GM21423 (cell line): Measurements from ENCODE around the gene NUP62.

ENCODE experiments used
- ATAC-seq: cut with Tn5 transposase; IDR thresholded peaks from one replicate; pipeline ENCODE4 v1.9.1; 2021; ENCODE audit warnings: mild to moderate bottlenecking, moderate library complexity; ENCODE audit not compliant: unreplicated experiment

The NUP62 gene

DNA sequence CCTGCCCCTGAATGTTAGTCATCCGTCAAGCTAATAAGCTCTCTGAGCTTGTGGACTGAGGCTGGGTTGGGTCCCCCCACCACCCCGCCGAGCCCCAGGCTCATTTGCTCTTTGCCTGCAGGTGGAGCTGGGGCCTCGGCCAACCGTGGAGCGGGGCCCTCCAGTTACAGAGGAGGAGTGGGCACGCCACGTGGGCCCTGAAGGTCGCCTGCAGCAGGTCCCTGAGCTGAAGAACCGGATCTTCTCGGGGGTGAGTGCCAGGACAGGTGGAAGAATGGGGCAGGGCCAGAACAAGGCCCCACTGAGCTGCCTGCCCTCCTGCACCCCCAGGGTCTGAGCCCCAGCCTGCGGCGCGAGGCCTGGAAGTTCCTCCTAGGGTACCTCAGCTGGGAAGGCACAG, 46.7 kb downstream of the NUP62 start:
- ATAC-seq = no peak

DNA sequence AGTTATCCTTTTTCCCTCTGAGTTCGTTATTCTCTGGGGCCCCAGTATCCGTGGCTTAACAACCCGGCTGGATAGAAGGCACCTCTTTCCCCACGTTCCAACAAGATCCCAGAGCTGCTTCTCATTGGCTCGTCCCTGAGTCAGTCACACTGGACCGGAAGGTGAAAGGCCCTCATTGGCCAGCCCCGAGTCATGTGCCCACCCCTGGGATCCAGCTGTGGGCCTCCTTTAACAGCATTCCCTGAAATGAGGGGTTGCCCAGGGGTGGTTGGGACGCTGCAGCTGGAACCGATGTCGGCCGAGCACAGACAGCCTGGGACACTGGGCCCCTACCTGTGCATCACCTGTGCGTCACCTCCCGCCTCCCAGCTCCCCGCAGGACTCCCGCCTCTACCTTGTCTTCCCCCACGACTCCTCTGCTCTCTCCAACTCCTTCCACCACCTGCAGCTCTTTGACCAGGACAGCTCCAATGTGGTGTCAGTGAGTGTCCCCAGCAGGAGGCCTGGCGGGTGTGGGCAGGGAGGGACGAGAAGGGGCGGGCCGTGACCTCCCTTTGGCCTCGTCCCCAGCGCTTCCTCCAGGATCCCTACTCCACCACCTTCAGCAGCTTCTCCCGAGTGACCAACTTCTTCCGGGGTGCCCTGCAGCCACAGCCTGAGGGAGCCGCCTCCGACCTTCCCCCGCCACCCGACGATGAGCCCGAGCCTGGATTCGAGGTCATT, 47.5 kb downstream of the NUP62 start:
- ATAC-seq = no peak

DNA sequence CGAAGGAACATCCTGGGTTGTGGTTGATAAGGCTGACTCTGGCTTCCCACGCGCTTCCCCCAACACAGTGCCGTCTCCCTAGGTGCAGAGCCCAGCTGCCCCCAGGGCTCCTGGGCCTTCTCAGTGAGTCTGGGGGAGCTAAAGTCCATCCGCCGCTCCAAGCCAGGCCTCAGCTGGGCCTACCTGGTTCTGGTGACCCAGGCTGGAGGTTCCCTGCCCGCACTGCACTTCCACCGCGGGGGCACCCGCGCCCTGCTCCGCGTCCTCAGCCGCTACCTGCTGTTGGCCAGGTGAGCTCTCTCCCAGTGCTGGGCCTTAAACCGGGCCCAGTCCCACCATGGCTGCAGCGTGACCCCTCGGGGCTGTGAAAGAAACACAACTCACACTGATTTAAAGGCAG, 48.1 kb downstream of the NUP62 start:
- ATAC-seq = no peak

DNA sequence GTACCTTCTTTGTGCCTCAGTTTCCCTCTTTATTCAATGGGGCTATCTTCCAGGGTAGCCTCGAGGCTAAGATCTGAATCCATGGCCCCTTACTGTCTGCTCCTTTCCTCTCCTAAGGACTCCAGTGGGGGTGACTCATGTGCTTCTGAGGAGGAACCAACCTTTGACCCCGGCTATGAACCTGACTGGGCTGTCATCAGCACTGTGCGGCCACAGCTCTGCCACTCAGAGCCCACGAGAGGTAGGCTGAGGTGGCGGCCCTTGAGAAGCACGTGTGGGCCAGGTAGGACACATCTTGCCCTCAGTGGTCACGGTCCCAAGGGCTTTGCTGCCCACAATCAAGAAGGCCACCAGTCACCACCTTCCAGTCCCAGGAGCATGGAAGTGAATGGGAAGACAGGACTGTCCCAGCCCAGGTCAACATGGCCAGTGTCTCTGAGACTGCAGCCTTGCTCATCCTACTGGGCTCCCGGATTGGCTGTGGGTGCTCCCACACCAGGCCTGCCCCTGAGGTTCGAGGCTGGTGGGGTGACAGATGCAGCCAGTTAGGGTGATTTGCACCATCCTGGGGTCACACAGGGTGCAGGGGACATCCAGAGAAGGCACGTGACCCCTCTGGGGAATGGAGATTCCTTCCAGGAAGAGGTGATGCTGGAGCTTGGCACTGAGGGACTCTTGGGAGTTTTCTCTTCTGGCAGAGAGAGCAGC, 49.0 kb downstream of the NUP62 start:
- no peak for ATAC-seq

DNA sequence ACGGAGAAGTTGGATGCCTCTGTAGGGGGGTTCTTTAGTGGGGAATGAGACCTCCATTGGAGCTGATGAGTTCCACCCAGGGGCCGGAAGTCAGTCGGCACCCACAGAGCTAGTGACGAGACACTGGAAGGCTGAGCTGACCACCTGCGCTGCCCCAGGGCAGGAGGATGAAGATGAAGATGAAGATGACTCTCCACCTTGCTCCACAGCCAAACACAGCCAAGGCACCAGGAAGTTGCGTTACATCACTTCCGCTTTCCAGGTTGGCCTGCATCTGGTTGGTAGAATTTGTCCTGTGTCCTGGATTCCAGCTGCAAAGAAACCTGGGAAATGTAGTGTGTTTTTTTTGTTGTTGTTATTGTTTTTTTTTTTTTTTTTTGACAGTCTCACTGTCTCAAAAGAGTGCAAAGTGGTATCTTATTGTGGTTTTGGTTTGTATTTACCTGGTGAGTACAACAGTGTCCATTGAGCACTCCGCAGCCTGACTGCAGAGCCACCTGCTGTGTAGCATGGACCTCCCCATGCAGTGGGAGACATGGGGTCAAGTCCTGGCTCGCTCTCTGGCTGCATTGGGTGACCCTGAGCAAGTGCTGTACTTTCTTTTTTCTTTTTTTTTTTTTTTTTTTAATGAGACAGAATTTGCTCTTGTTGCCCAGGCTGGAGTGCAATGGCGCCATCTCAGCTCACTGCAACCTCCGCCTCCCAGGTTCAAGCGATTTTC, 49.9 kb downstream of the NUP62 start:
- ATAC-seq = no peak

DNA sequence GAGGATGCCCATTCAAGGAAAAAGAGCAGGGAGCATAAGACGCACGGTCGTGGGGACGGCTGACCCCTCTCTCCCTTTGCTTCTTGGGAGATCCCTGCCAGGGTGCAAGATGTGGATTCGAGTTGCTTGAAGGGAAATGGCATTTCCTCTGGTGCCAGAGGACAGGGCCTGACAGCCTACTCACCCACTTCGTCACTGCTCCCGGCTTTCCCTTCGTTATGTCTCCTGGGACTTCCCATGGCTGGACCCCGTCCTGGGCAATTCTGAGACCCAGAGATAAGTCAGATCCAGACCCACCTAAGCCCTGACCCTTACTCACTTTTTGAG, 50.6 kb downstream of the NUP62 start:
- no peak for ATAC-seq

DNA sequence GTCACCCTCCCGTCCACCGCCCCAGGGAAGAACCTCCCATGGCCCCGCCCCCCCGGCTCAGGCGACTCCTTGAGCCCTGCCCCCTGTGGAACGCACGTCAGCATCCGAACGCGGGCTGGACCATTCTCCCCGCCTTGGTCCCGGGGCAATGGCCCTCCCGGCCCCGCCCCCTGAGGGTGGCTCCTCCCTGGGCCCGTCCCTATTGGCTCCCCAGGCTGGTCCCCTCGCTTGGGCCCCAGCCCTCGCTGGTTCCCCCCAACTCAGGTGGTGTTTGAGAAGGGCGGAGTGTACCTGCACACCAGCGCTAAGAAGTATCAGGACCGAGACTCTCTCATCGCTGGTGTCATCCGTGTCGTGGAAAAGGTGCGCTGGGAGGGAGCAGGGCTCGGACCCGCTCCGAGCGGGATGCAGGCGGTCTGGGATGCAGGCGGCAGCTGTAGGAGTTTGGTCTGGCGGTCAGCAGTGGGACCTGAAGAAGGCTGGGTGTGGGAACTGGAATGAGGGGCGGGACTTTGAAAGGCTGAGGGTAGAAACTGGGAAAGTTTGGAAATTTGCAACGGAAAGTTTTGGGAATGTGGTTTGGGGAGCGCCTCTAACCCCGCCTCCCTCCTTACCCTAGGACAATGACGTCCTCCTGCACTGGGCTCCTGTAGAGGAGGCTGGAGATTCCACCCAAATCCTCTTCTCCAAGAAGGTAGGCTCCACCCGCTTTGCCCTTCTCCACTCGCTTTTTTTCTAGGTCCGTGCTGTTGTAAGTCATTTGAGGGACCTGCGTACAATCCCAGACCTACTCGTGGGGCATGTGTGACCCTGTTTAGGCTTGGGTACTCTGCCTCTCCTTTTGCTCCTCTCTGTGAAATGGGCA, 51.2 kb downstream of the NUP62 start:
- peak; percentile 43 for ATAC-seq

DNA sequence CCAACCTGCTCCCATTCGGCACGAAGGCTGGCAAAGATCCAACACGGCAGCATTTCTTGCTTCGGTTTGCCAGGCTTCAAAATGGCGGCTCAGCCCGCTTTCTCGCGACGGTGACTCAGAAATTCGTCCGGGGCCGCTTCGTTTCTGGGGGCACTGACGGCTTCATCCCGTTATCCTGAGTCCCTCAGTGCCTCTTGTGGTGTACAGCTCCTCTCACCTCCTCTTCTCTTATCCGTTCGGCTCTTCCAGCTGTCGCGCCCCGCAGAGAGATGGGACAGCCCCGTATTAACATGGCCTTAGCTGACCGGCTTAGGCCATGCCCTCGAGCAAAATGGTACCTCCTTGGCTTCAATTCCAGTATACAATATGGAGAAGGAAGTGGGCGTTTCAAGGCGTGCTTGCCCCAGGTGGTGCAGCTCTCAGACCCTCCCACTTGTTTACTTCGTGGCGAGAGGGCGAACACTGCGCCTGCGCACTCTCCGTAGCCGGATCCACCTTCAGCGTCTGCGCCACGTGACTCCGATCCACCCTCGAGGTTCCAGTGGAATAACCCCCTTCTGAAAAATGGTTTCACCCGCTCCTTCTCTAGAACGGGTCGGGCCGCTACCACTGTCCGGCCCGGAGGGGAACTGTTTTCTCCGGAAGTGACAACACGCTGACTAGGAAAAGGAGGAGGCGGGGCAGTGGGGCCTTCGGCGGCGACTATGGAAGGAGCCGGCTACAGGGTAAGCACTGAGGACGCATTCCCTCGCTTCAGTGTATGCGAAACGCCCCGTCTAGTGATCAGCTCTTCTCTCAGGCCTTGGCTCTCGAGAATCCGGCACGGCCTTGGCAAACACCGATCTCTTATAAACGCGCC, 52.1 kb downstream of the NUP62 start, which contains the start of the genes AKT1S1 and TBC1D17:
TSS of gene AKT1S1 (minus strand) at position 336 of the 859 bp plus-strand sequence. CDS start 4,060 bp downstream, outside the sequence.
TSS of gene TBC1D17 (plus strand) at position 683 of the 859 bp plus-strand sequence. CDS start at position 705, 22 bp downstream.
- ATAC-seq = peak; percentile 52

DNA sequence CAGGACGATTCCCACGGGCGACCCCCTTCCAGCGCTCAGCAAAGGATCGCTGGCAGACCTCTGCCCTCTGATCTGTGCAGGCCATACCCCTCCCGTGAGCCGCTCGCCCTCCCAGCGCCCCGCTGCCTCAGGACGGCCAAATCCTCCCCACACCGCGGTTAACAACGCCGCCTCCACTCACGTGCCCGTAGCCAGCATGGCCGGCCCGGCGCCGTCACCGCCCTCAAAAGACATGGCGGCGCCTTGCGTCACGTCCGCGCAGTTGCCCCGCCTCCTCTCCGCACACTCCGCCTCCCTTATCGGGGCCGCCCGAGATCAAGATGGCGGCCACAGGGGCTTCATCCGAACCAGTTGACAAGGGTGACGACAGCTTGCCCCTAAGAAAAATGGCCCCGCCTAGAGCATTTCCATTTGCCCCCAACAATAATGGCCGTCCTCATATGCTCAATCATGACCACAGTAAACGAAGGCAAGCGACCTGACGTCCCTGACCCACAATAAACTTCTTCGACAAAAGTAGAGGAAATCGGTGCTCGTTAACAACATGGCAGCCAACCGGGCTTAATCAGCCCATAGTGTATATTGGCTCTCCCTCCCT, 52.8 kb downstream of the NUP62 start:
- peak; percentile 55 for ATAC-seq

DNA sequence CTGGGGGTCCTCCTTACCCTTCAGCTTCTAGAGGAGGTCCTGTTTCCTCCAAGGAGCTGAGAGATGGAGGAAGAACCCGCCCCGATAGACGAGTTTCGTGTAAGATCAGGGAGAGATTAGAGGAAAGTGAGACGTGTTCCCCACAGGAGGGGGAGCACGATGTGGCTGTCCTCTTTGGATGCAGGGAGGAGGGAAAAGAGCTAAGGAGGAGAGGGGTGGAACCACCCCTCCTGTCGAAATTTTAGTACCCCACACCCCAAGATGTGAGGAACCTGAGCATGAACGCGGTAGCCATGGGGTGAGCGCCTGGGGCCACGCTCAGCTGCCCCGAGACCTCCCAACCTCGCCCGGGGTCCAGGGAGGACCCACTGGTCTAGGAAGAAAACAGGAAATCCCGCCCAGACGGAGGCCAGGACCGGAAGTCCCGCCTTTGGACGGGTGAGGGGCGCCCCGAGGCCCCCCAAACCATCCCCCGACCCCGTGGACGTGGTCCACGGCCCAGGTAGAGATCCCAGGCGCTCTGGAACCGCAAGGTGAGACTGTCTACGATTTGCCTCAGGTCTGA, 53.4 kb downstream of the NUP62 start:
- no peak for ATAC-seq

DNA sequence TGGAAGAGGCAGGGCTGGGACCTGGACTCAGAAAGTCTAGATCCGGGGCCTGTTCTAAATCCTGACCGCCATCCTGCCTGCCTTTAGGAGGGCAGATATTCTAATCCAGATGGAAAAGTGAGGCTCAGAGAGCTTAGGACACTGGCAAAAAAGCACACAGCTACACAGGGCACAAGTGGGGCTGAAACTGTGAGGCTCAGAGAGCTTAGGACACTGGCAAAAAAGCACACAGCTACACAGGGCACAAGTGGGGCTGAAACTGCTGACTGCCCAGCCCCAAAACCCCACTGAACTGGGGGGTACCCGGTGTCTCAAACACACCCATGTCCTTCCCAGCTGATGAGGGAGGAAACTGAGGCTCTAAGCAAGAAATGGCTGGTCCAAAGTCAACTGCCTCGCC, 54.1 kb downstream of the NUP62 start:
- no peak for ATAC-seq

DNA sequence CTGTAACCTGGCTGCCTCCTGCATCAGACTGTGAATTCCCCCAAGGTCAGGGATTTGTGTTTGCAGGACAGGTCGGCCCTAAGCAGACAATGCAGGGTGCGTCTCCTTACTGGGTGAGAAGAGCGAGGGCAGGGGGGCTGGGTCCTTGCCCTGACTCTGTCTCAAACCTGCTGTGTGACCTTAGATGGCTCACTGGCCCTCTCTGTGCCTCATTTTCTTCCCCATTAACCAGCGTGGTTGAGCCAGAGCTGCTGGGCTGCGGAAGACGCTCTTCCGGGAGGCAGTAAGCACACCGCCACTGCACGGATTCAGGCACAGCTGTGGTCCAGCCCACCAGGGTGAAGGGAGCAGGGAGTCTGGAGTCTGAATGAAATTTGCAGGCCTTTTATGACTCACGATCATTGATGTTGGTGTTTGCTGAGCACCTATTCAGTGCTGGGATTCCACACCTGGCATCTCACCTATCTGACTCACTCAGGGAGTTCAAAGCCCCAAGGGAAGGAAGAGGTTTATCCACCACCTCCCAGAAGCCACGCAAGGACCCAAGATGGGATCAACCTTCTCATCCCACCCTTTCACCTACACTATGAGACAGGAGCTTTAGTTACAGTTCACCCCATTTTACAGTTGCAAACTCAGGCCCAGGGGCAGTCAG, 54.7 kb downstream of the NUP62 start:
- no peak for ATAC-seq

DNA sequence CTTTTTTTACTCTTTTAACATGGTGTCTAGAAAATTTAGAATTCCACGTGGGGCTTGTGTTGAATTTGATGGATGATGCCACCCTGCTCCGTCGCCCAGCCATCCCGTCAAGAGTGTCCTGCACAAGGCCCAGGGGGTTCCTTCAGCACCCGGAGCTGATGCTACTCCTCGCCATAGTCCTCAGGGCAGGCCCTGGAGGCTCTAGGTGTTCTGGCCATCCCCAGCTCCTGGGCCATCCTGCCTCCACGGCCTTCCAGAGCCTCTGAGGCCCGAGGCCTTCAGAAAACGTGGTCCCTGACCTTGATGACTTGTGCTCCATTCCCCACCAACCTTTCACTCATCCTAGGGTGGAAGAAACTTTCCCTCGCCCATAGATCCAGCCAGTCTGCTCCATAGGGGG, 55.5 kb downstream of the NUP62 start:
- no peak for ATAC-seq

DNA sequence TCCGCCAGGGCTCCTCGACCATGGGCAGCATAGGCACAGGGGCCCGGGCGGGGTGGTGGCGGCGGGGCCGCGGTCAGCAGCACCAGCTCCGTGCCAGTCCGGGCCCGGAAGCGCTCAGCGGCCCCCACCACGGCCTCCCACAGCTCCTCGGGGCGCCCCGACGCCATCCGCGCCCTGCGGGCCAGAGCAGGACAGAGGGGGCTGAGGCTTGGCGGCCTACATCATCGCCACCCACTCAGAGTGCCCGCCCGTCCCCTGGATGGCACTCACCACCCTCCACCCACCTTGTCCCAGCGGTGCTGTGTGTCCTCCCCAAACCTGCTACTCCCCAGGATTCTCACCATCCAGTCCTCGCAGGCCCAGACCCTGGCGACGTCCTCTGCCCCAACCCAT, 56.2 kb downstream of the NUP62 start:
- no peak for ATAC-seq

DNA sequence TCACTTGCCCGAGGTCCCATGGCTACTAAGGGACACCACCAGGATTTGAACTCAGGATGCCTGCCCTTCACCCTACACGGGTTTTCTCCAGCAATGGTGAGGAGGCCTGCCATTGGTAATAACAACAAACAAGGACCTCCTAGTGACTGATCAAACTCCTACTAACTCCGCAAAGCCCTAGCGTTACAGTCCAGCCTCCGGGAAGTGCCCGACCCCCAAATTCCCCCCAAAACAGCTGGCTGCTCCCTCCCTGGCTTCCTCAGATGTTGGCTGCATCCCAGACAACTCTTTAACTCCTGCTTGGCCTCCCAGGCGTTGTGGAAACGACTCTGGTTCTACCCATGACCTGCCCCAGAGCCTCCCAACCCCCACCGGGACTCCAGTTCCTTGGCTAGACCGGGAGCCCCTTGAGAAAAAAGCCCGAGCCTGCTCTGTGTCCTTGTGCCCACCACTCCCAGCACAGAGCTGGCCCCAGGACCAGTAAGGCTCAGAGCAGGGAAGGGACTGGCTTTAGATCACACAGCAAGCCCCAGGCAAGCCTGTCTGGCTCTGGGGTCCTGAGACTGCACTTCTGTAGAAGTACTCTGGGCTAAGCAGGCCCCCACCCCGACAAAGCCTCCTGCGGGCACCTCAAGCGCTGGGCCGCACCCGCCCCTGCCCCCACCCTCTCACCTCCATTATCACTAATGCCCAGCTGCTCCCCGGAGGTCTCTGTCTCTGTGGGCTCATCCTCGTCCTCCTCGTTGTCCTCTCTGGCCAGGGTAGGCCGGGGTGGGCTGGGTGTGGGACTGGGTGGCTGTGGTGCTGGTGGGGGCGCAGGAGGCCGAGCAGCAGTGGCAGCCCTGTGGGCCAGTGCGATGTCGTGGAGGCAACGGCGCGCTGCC, 56.8 kb downstream of the NUP62 start:
- ATAC-seq = no peak

DNA sequence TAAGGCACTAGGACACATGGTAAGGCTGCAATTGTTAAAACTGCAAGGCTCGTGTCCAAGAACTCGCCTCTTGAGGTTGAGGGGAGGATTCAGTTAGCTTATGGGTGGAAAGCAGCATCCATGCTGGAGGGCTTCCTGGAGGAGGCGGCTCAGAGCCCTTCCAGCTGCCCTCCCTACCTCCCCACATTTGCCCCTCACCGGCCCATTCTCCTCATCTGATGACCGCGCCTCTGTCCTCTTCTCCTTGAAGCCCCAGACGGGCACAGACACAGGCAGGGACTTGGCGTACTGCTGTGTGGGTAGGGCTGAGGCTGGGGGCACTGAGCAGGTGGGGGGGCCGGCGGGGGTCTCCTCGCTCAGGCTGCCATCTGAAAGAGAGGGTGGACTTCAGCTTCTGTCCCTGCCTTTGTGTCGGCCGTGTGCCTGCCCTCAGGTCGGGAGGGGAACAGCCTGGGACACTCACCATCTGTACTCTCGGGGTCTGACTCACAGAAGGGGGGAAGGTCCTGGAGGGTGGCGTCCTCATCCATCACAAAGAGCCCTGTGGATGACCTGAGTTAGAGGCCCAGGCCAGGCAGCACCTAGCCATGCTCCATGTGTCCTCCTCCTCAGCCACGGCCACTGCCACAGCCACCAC, 57.8 kb downstream of the NUP62 start:
- no peak for ATAC-seq

DNA sequence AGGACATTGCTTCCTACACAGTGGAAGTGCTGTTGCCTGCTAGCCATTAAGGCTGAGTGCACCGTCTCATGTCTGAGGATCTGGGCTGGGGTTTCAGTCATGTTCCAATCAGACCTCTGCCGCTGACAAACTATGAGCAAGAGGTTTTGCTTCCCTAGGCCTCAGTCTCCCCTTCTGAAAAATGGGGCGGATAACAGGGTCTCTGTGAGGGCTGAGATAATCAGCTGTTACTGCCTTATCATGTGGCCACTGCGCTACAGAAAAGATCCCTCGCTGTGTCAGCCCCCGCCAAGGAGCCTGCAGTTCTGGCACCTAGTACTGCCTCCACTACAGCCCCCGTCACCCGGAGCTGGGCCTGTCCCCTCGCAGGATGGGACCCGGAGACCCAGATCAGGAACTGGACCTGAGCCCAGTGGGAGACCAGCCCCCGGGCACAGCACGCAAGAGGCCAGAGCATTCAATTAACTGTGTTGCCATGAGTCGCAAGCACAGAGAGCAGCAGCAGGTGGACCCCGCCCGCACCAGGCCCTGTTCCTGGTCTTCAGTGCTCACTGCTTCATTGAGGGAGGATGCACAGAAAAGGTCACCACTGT, 58.9 kb downstream of the NUP62 start:
- no peak for ATAC-seq
